ENCODE results near the gene REXO1.

DNA sequence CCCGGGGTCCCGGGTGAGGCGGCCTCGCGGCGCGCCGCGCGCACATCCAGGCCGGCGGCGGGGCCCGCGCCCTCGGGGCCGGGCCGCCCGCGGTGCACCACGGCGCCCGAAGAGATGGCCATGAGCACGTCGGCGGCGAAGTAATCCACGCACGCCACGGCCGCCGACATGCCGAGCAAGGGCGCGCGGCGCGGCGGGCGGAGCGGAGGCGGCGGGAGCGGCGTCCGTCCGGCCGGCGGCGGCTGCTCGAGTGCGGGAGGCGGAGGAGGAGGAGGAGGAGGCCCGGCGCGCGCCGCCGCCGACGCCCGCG, 15.0 kb upstream of the REXO1 start, which contains the start of gene KLF16:
- TF ChIP-seq CTCF (conservative IDR thresholded peaks at IDR 0.05) (no peak), EZH2 (IDR thresholded peaks at IDR 0.05; ENCODE audit: low read depth) (no peak)

Measured in PC-9 (cell line).